ENCODE data around the gene PDZD7.

PDZD7 gene

DNA sequence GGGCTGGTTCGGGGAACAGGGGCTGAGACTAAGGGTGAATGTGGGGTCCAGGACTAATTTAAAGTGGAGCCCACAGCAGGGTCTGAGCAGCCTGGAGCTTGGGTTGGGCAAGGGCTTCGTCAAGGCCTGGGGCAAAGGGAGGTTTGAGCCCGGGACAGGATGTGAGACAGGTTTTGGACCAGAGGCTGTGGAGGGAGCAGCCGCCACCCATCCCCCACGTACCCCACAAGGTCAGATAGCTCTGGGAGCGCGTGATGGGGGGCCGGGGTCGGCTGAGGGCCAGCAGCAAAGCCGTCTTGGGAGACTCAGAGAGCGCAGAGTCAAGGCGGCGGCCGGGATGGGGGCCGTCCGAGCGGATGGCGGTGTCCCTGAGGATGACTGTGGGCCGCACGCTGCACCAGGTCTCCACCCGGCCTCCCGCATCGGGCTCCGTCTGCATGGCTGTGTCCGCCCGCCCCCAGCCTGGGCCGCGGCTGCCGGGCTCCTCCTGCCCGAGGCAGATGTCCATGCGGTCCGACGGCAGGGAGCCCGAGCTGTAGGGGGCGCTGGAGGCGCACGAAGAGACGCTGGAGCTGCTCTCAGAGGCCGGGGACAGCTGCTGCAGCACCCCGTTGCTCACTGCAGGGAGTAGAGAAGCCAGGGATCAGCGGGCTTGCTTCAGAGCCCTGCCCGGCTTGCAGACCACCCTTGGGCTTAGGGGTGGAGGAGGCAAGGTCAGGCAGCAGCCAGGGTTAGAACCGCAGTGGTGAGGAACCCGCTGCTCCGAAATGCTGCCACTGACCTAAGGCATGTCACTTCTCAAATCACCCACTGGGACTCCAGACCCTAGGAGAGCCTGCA lies 12.1 kb downstream of the PDZD7 start:
- peak; percentile 70 for TF ChIP-seq CTCF (IDR thresholded peaks at IDR 0.05; ENCODE audit: insufficient read depth, low read depth, low read length, missing control alignments)
- H3K4me3 ChIP-seq (ENCODE audit: low read length): no peak overlapping the region
- peak; percentile 76 for DNase-seq (ENCODE audit: low read depth)

GRCh38 chr10:101018118-101018599 lies 12.8 kb downstream of the PDZD7 start:
- no peak for TF ChIP-seq CTCF (IDR thresholded peaks at IDR 0.05; ENCODE audit: insufficient read depth, low read depth, low read length, missing control alignments)
- DNase-seq (ENCODE audit: low read depth): no peak
- no peak overlapping the region for H3K4me3 ChIP-seq (ENCODE audit: low read length)

DNA sequence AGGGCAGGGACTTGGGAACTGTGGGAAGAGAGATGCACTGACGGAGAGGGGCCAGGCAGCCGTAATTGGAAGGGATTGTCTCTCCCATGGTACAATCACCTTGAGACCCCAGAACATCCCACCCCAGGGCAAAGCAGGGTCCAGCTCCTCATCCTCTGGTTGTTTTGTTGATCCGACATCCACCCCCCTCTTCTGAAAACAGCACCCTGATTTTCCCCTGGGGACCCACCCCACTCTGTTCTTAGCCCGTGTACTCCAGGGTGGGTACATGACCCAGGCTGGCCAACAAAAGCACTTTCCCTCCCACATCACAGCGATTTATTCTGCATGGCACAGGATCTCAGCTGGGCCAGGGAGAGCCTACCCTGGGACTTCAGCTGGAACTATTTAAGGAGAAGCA lies 14.1 kb downstream of the PDZD7 start:
- DNase-seq (ENCODE audit: low read depth): no peak
- H3K4me3 ChIP-seq (ENCODE audit: low read length): no peak overlapping the region
- no peak for TF ChIP-seq CTCF (IDR thresholded peaks at IDR 0.05; ENCODE audit: insufficient read depth, low read depth, low read length, missing control alignments)

DNA sequence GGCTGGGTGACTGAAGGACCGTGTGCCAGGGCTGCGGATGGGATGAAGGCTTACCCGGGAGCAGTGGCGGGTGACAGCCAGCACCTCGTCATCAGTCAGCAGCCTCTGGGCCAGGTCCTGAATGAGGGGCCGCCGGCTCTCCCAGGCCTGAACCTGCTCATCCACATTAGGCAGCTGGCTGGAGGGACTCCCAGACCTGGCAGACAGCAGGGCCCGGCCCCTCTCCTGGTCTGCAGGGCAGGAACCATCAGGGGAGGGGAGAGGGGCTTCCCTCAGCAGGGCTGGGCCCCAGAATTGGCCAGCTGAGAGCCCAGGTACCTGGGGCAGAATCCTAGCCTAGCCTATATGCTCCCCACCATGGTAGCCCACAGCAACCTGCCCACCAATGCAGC lies 15.4 kb downstream of the PDZD7 start:
- no peak for DNase-seq (ENCODE audit: low read depth)
- TF ChIP-seq CTCF (IDR thresholded peaks at IDR 0.05; ENCODE audit: insufficient read depth, low read depth, low read length, missing control alignments): no peak

DNA sequence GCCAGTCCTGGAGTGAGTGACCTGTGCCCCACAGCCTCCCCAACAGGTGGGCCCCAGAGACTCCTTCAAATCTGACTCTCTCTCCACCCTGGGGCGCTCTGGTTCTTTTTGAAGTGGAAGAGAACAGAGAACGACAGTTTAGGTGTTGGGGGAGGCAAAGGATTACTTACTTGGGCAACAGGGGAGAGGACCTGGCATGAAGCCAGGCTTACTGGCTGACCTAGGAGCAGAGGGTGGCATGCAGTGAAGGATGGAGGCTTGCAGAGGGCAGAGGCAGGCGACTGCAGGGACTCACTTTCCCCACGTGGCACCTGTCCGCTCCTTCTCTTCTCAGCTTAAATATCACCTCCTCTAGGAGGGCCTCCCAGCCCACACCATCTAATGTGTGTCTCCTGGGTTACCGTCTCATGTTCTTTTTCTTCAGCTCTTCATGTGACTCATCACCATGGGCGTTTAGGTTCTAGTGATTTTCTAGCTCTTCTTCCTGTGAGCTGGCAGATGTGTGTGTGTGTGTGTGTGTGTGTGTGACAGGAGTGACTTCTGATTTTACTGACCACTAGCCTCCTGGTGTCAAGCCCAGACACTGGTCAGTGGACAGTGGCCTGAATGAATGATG lies 15.9 kb downstream of the PDZD7 start:
- DNase-seq (ENCODE audit: low read depth): peak; percentile 89

More for the DNA sequence above, 15.4 kb downstream of the PDZD7 start:
- no peak overlapping the region for H3K4me3 ChIP-seq (ENCODE audit: low read length)

GRCh38 chr10:101014230-101014884 lies 16.6 kb downstream of the PDZD7 start:
- DNase-seq (ENCODE audit: low read depth): peak; percentile 72
- H3K4me3 ChIP-seq (ENCODE audit: low read length): no peak overlapping the region
- peak; percentile 94 for TF ChIP-seq CTCF (IDR thresholded peaks at IDR 0.05; ENCODE audit: insufficient read depth, low read depth, low read length, missing control alignments)

More for the DNA sequence above, 15.9 kb downstream of the PDZD7 start:
- no peak for TF ChIP-seq CTCF (IDR thresholded peaks at IDR 0.05; ENCODE audit: insufficient read depth, low read depth, low read length, missing control alignments)
- H3K4me3 ChIP-seq (ENCODE audit: low read length): no peak overlapping the region

All from epithelial cell of esophagus (primary cell).